Uterus (tissue), 4 donors: ENCODE measurements around the gene GCNT3. TPM values are rescaled to one million over a fixed set of nuclear protein-coding genes. Genes with fewer than 3 reads are reported as not detected.

ENCODE experiments used
- DNase-seq, 2 donors: peaks; one replicate each; pipeline ENCODE4 v3.0.0-alpha.2; 2019 to 2020
- H3K27ac ChIP-seq, 2 donors: fragments of 200-600 bp; sonication (generic); 1 replicate in 1 of 2; 2 replicates in 1 of 2; pipeline ENCODE4 v1.5.1; 2016 to 2018
- H3K27me3 ChIP-seq, 2 donors: fragments of 200-600 bp; sonication (generic); one replicate each; pipeline ENCODE4 v1.5.1; 2018 to 2019; ENCODE audit warnings: control low read depth in 1 of 2
- H3K36me3 ChIP-seq, 2 donors: fragments of 200-600 bp; sonication (generic); one replicate each; pipeline ENCODE4 v1.5.1; 2019; ENCODE audit warnings: control low read depth in 1 of 2
- H3K4me1 ChIP-seq, 2 donors: fragments of 200-600 bp; sonication (generic); one replicate each; pipeline ENCODE4 v1.5.1; 2018 to 2019; ENCODE audit warnings: control low read depth in 1 of 2
- H3K4me3 ChIP-seq, 2 donors: fragments of 200-600 bp; sonication (generic); 1 replicate in 1 of 2; 2 replicates in 1 of 2; pipeline ENCODE4 v1.5.1; 2018 to 2019; ENCODE audit warnings: mild to moderate bottlenecking in 1 of 2
- H3K9me3 ChIP-seq, 2 donors: fragments of 200-600 bp; sonication (generic); one replicate each; pipeline ENCODE4 v1.5.1; 2019; ENCODE audit warnings: control low read depth in 1 of 2
- CTCF ChIP-seq, 4 experiments: fragments of 200-600 bp in 2 of 4; fragments of 450-650 bp in 2 of 4; sonication (generic) in 2 of 4; IDR thresholded peaks; one replicate each; pipeline ENCODE4 v1.5.1; 2016 to 2019; ENCODE audit warnings: antibody characterized with exemption in 4 of 4, mild to moderate bottlenecking in 2 of 4, moderate library complexity in 1 of 4
- POLR2A ChIP-seq, 2 donors: fragments of 450-650 bp; IDR thresholded peaks; one replicate each; pipeline ENCODE4 v1.6.1; 2016; ENCODE audit warnings: antibody characterized with exemption in 2 of 2, mild to moderate bottlenecking in 1 of 2, moderate library complexity in 1 of 2
- intact Hi-C: fragments of 100-400 bp; cut with DNase I; formaldehyde crosslinking; loops from one replicate; pipeline ENCODE4 v1.15.1; 2023; ENCODE audit warnings: low total_unique reads
- total RNA-seq, 4 donors: library from RNA; depleted of rRNA in 3 of 4; stranded (reverse); fragments of >200 nt in 3 of 4; gene quantifications; one replicate each; pipeline versions ENCODE4 v1.1.0 to v1.2.4, GENCODE V29; 2014 to 2023
- donor health status: DM: yes; HTN: yes; CAD: no.

Gene GCNT3
- total RNA-seq, 4 donors from 2014 or later, result 0.59 to 1.7 TPM; not detected in 2

DNA sequence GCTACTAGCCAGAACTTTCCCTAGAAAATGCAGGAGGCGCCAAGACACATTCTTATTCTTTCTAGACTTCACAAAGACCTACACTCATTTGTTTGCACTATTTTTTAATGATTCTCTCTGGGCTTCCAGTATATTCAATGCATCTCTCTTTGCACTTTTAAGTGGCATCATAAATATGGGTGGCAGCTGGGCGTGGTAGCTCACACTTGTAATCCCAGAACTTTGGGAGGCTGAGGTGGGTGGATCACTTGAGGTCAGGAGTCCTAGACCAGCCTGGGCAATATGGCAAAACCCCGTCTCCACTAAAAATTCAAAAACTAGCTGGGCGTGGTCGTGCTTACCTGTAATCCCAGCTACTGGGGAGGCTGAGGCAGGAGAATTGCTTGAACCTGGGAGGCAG, 5.6 kb upstream of the GCNT3 start:
- no peak overlapping the region for H3K27ac ChIP-seq
- intact Hi-C loops, result no loop called here

DNA sequence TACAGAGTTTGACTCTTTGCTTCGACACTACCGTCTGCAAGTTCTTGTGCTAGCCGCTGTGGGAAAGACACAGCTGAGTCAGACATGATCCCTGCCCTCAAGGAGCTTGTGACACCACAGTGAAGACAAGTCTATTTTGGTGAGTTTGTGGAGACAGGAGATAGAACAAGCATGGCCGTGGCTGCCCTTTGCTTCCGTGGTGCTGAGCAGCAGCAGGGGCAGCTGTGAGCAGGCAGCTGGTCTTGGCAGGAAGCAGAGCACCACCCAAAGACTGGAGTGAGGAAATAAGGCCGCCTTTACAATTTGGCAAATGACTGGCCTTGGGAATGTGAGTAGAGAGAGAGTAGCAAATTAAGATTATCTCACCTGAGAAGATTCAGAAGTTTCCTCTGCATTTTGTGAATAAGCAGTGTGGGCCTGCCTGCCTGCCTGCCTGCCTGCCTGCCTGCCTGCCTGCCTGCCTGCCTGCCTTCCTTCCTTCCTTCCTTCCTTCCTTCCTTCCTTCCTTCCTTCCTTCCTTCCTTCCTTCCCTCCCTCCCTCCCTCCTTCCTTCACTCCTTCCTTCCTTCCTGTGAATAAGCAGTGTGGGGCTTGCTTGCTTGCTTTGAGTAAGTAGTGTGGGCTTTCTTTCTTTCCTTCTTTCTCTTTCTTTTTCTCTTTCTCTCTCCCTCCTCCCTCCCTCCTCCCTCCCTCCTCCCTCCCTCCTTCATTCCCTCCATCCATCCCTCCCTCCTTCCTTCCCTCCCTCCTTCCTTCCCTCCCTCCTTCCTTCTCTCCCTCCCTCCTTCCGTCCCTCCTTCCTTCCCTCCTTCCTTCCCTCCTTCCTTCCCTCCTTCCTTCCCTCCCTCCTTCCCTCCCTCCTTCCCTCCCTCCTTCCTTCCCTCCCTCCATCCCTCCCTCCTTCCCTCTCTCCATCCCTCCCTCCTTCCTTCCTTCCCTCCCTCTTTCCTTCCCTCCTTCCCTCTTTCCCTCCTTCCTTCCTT, 1.6 kb upstream of the GCNT3 start:
- no peaks in the 10 kb centered on the region for H3K36me3 ChIP-seq
- no peaks in the 10 kb centered on the region for H3K9me3 ChIP-seq
- no peak for DNase-seq
- H3K4me1 ChIP-seq, result no peaks in the 10 kb centered on the region
- H3K27me3 ChIP-seq, result no peaks in the 10 kb centered on the region
- TF ChIP-seq CTCF (IDR thresholded peaks at IDR 0.05) (no peak), POLR2A (IDR thresholded peaks at IDR 0.05) (no peak)
- intact Hi-C loops, result no loop called here
- H3K27ac ChIP-seq, result no peak overlapping the region
- H3K4me3 ChIP-seq, result no peak overlapping the region

More for the DNA sequence above, 5.6 kb upstream of the GCNT3 start:
- Histone ChIP-seq H3K4me1 (no peaks in the 10 kb centered on the region), H3K27me3 (no peaks in the 10 kb centered on the region), H3K36me3 (no peaks in the 10 kb centered on the region), H3K4me3 (no peak overlapping the region), H3K9me3 (no peaks in the 10 kb centered on the region)
- DNase-seq, result no peak
- TF ChIP-seq POLR2A (IDR thresholded peaks at IDR 0.05) (no peak), CTCF (IDR thresholded peaks at IDR 0.05) (no peak)

GRCh38 chr15:59614153-59614552, 2.6 kb downstream of the GCNT3 start:
- Histone ChIP-seq H3K36me3 (no peaks in the 10 kb centered on the region), H3K27me3 (no peaks in the 10 kb centered on the region), H3K9me3 (no peaks in the 10 kb centered on the region), H3K4me3 (no peak overlapping the region), H3K4me1 (no peaks in the 10 kb centered on the region), H3K27ac (no peak overlapping the region)
- intact Hi-C loops, result no loop called here
- no peak for DNase-seq
- no peak for TF ChIP-seq POLR2A (IDR thresholded peaks at IDR 0.05)
- TF ChIP-seq CTCF (IDR thresholded peaks at IDR 0.05), result no peak

GRCh38 chr15:59615661-59616060, 4.1 kb downstream of the GCNT3 start:
- no peaks in the 10 kb centered on the region for H3K36me3 ChIP-seq
- H3K4me3 ChIP-seq, result no peak overlapping the region
- H3K9me3 ChIP-seq, result no peaks in the 10 kb centered on the region
- TF ChIP-seq CTCF (IDR thresholded peaks at IDR 0.05) (no peak), POLR2A (IDR thresholded peaks at IDR 0.05) (no peak)
- no peaks in the 10 kb centered on the region for H3K27me3 ChIP-seq
- no peak overlapping the region for H3K27ac ChIP-seq
- no peak for DNase-seq
- H3K4me1 ChIP-seq, result no peaks in the 10 kb centered on the region
- intact Hi-C loops, result no loop called here

DNA sequence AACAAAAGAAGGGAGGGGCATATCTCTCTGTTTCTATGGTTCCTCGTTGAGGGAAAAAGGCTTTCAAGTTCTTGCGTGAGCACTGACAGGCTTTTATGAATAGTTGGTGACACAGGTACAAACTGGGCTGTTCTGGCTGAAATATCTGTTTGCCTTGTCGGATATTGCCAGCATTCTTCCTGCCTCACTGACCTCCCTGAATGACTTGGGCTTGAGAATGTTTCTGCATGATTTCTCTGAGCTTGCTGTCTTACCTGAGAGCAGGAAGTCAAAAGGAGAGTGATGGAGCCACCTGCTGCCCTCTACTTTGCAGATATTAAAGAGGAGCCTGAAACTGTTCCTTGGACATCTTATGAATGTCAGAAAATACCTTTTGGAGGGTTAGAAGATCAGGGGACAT, 4.8 kb downstream of the GCNT3 start:
- no peaks in the 10 kb centered on the region for H3K27me3 ChIP-seq
- no peak overlapping the region for H3K27ac ChIP-seq
- no peak overlapping the region for H3K4me3 ChIP-seq
- no peaks in the 10 kb centered on the region for H3K4me1 ChIP-seq
- H3K9me3 ChIP-seq, result no peaks in the 10 kb centered on the region
- intact Hi-C loops, result no loop called here
- no peak for DNase-seq
- H3K36me3 ChIP-seq, result no peaks in the 10 kb centered on the region
- TF ChIP-seq POLR2A (IDR thresholded peaks at IDR 0.05), result no peak
